PC-3 (cell line): ENCODE data around the gene TNFRSF11A. TPM values are rescaled to one million over a fixed set of nuclear protein-coding genes. Genes with fewer than 3 reads are reported as not detected.

Experiments
- ATAC-seq: fragments of 200-7000 bp; cut with Tn5 transposase; 2 replicates; pipeline ENCODE4 v1.9.1; 2020; ENCODE audit warnings: mild to moderate bottlenecking, moderate library complexity
- BruUV-seq: library from RNA; stranded (reverse); fragments of 400-500 nt; replicated peaks from 2 replicates; lab custom pipeline; 2021; lab: Mats Ljungman, UMichigan
- CTCF ChIA-PET: fragments of 300-600 bp; sonication (Branson Sonifier 250); formaldehyde crosslinking; loops from one replicate; lab custom pipeline; 2022; ENCODE audit warnings: antibody characterized with exemption; lab: Charles Lee
- POLR2A ChIA-PET: fragments of 300-600 bp; sonication (Branson Sonifier 250); formaldehyde crosslinking; loops from one replicate; lab custom pipeline; 2022; ENCODE audit warnings: antibody characterized with exemption; ENCODE audit not compliant: unreplicated experiment; lab: Charles Lee
- DNase-seq: peaks from one replicate; pipeline ENCODE4 v3.0.0-alpha.2; 2015
- H2AFZ ChIP-seq: fragments of 300-600 bp; sonication (generic); 2 replicates; pipeline ENCODE4 v1.6.0; 2016; ENCODE audit warnings: antibody characterized with exemption, low read length
- H3F3A ChIP-seq: fragments of 300-600 bp; sonication (generic); one replicate; pipeline ENCODE4 v1.6.0; 2017; ENCODE audit warnings: antibody characterized with exemption, low read length, control low read depth, mild to moderate bottlenecking; ENCODE audit not compliant: unreplicated experiment
- H3K27ac ChIP-seq: fragments of 300-600 bp; sonication (generic); 2 replicates; pipeline ENCODE4 v1.5.1; 2016; ENCODE audit warnings: mild to moderate bottlenecking, low read length
- H3K27me3 ChIP-seq: fragments of 300-600 bp; sonication (generic); 2 replicates; pipeline ENCODE4 v1.6.1; 2016; ENCODE audit warnings: low read length, mixed read lengths
- H3K36me3 ChIP-seq: fragments of 300-600 bp; sonication (generic); 2 replicates; pipeline ENCODE4 v1.6.1; 2016; ENCODE audit warnings: low read depth, mixed run types, low read length, mixed read lengths
- H3K4me1 ChIP-seq: fragments of 300-600 bp; sonication (generic); 2 replicates; pipeline ENCODE4 v1.5.1; 2016; ENCODE audit warnings: low read length; ENCODE audit not compliant: insufficient read depth
- H3K4me2 ChIP-seq: fragments of 300-600 bp; sonication (generic); 2 replicates; pipeline ENCODE4 v1.6.0; 2016; ENCODE audit warnings: low read length
- H3K4me3 ChIP-seq: fragments of 300-600 bp; sonication (generic); 2 replicates; pipeline ENCODE4 v1.5.1; 2016; ENCODE audit warnings: mild to moderate bottlenecking, low read length, mixed read lengths
- H3K79me2 ChIP-seq: fragments of 300-600 bp; sonication (generic); 2 replicates; pipeline ENCODE4 v1.6.1; 2017; ENCODE audit warnings: low read length, mixed read lengths
- H3K9ac ChIP-seq: fragments of 300-600 bp; sonication (generic); 2 replicates; pipeline ENCODE4 v1.6.0; 2016; ENCODE audit warnings: mild to moderate bottlenecking, low read length
- H3K9me2 ChIP-seq: fragments of 300-600 bp; sonication (generic); replicated peaks from 2 replicates; pipeline ENCODE4 v1.6.1; 2016; ENCODE audit warnings: mixed run types, low read length, mixed read lengths
- H3K9me3 ChIP-seq: fragments of 300-600 bp; sonication (generic); 2 replicates; pipeline ENCODE4 v1.6.1; 2016; ENCODE audit warnings: low read length, mixed read lengths
- H4K20me1 ChIP-seq: fragments of 300-600 bp; sonication (generic); 2 replicates; pipeline ENCODE4 v1.6.1; 2016; ENCODE audit warnings: low read length, mixed read lengths
- CTCF ChIP-seq: fragments of 300-600 bp; sonication (generic); conservative IDR thresholded peaks from 2 replicates; pipeline ENCODE4 v1.5.1; 2017; ENCODE audit warnings: antibody characterized with exemption, low read depth, mild to moderate bottlenecking, low read length
- EZH2 ChIP-seq: fragments of 300-600 bp; sonication (generic); IDR thresholded peaks from one replicate; pipeline ENCODE4 v1.6.1; 2017; ENCODE audit warnings: antibody characterized with exemption, mild to moderate bottlenecking, low read length; ENCODE audit not compliant: unreplicated experiment
- EZH2phosphoT487 ChIP-seq: fragments of 300-600 bp; sonication (generic); IDR thresholded peaks from 2 replicates; pipeline ENCODE4 v1.6.1; 2018; ENCODE audit warnings: mild to moderate bottlenecking, antibody characterized with exemption, low read length, borderline replicate concordance
- intact Hi-C: fragments of 100-400 bp; cut with micrococcal nuclease; formaldehyde crosslinking; loops from 2 replicates; pipeline ENCODE4 v1.9.0; 2023
- total RNA-seq: library from RNA; depleted of rRNA; stranded (reverse); fragments of >200 nt; gene quantifications from 2 replicates; pipeline ENCODE4 v1.2.3, GENCODE V29; 2014

The TNFRSF11A gene
- total RNA-seq, 1 experiment from 2014 or later, result 26.5 TPM

- Histone ChIP-seq H3K9me3 (no peaks in the 10 kb centered on the region), H3K4me2 (no peak overlapping the region), H4K20me1 (no peaks in the 10 kb centered on the region), H3K79me2 (peaks cover 9% of the 10 kb centered on the region), H3K36me3 (no peaks in the 10 kb centered on the region), H3F3A (no peaks in the 10 kb centered on the region), H3K9ac (no peak overlapping the region), H3K27ac (no peak overlapping the region), H3K27me3 (no peaks in the 10 kb centered on the region), H3K9me2 (no peaks in the 10 kb centered on the region), H3K4me3 (no peak overlapping the region), H3K4me1 (no peaks in the 10 kb centered on the region), H2AFZ (no peak overlapping the region)
- ChIA-PET POLR2A (no interaction called here), CTCF (no interaction called here)
- no TSS peak for BruUV-seq
- DNase-seq (no peak), ATAC-seq (no peak)
- intact Hi-C loops, result no loop called here
- no peak for TF ChIP-seq EZH2
- no peak for TF ChIP-seq EZH2phosphoT487
- TF ChIP-seq CTCF, result no peak
Measured at GRCh38 chr18:62321201-62321600, 3.9 kb upstream of the TNFRSF11A start.

GRCh38 chr18:62323483-62324180 is 1.5 kb upstream of the TNFRSF11A start:
- CTCF ChIA-PET, result interaction anchor here (1.0 kb wide), 1 partner anchor 102 kb away, joined by 3 read pairs; no protein-coding TSS in a partner anchor
- no peaks in the 10 kb centered on the region for H3K36me3 ChIP-seq
- intact Hi-C loops, result no loop called here

More at GRCh38 chr18:62323483-62324180, 1.5 kb upstream of the TNFRSF11A start:
- peaks cover 14% of the 10 kb centered on the region; the same call in 1 of the 2 replicates for H4K20me1 ChIP-seq
- no peaks in the 10 kb centered on the region for H3K27me3 ChIP-seq
- POLR2A ChIA-PET, result no interaction called here
- no peak overlapping the region for H3K4me3 ChIP-seq
- no peak overlapping the region for H3K4me2 ChIP-seq
- H3K9me3 ChIP-seq, result no peaks in the 10 kb centered on the region
- DNase-seq (no peak), ATAC-seq (no peak)
- no peak for TF ChIP-seq CTCF
- no peak for TF ChIP-seq EZH2phosphoT487
- no peak for TF ChIP-seq EZH2
- no peak overlapping the region for H2AFZ ChIP-seq
- no peaks in the 10 kb centered on the region for H3F3A ChIP-seq
- no TSS peak for BruUV-seq
- peaks cover 22% of the 10 kb centered on the region for H3K4me1 ChIP-seq
- H3K9me2 ChIP-seq, result no peaks in the 10 kb centered on the region
- peaks cover 33% of the 10 kb centered on the region for H3K79me2 ChIP-seq
- no peak overlapping the region for H3K9ac ChIP-seq
- H3K27ac ChIP-seq, result no peak overlapping the region
